HG03095 (cell line): ENCODE data around the gene DNAAF8.

Experiments
- ATAC-seq: cut with Tn5 transposase; IDR thresholded peaks from one replicate; pipeline ENCODE4 v1.9.1; 2021; ENCODE audit warnings: moderate library complexity; ENCODE audit not compliant: unreplicated experiment

Gene DNAAF8

DNA sequence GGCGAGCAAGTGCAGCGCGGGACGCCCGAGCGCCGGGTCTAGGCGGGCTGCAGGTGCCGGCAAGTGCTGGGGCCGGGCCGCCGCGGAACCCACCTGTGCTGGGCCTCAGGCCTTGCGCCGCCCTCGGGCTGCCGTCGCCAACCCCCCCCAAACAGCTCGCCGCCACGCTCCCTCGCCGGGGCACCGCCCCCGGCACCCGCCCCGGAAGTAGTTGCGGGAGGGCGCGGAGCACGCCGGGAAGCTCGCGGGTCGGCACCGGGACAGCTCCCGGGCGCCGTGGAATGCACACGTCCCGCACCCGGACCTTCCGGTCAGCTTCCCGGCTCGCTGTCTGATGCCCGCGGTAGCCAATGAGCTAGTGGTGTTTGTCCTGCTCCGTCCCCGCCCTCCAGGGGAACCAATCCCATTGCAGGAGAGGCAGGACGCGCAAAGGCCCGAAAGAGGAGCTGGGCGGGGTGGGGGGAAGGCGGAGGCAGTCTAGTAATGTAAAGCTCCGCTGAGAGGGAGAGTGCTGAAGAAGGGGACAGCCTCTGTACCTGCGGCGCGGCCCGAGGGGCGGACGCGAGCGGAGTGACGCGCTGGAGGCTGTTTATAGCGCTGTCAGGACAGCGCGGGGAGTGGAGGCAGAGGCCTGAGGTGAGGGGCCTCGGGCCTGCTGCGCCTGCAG lies at the start of gene DNAAF8, which contains the start of gene ANKS3:
TSS of gene DNAAF8 (plus strand) at position 475 of the 667 bp plus-strand sequence. CDS start 1,978 bp downstream, outside the sequence.
TSS of gene ANKS3 (minus strand) at position 209 of the 667 bp plus-strand sequence. CDS start 4,122 bp downstream, outside the sequence.
- peak; percentile 67 for ATAC-seq

DNA sequence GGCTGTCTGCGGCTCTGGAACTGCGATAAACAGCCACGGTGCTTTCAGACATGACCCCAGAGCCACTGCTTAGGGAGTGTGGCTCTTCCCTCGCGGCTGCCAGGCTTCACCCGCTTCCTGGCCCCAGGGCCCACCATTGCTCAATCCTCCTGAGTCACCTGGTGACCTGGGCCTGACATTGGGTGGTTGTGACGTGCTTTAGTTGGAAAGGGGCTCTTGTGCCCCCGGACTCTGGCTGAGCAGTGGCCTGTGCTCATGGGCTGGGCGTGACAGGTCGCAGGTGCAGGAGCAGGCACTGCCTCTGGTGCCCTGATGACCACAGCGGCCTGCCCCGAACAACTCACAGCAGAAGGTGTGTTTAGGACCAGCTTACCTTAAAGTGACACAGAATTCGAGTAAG lies 49.6 kb upstream of the DNAAF8 start:
- no peak for ATAC-seq

DNA sequence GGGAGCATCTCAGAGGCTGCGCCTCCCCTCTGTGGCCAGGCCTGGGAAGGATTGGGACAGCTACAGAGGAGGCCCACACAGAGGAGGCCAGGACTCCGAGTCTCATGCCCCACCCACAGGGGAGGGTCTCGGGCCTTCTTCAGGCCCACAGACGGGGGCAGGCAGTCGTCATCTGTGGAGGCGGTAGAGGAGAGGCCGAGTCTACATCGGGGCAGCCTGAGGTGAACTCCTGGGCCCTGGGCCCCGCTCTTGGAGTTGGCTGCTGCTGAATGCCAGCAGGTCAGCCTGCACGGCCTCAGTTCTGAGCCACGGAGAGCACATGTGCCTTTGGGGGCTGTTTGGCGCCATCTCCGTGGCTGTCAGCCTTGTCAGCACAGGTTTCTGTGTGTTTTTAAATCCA lies 49.0 kb upstream of the DNAAF8 start:
- no peak for ATAC-seq

- no peak for ATAC-seq
These were observed 48.4 kb upstream of the DNAAF8 start for GRCh38 chr16:4685776-4686496.

DNA sequence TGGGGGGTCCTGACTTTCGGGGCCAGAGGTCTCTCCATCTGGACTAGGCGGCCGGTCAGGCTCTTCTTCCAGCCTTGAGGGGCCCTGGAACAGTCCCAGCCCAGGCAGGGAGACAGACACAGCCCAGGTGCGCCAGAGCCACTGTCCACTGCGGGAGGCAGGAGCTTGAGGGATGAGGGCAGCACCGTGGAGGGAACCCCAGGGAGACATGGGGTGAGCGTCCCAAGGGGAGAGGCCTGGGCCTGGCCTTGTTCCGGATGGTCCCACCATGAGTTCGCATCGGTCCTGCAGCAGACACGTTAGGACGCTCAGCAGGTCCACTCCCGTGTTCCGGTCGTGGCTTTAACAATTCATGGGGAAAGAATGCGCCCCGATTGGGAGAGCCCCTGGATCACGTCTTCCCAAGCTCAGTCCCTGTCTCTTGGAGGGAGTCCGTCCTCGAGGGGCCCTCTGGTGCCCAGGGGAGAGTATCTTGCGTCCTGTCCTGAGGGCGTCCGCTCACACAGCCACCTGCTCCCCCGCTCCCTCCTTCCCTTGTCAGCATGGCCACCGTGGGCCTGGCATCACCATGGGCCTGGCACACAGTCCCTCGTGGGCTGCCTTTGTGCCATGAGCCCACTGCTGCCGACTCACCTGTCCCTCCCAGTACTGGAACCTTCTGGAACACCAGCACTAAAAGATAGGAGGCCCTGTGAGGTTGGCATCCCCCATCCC lies 47.7 kb upstream of the DNAAF8 start:
- no peak for ATAC-seq

DNA sequence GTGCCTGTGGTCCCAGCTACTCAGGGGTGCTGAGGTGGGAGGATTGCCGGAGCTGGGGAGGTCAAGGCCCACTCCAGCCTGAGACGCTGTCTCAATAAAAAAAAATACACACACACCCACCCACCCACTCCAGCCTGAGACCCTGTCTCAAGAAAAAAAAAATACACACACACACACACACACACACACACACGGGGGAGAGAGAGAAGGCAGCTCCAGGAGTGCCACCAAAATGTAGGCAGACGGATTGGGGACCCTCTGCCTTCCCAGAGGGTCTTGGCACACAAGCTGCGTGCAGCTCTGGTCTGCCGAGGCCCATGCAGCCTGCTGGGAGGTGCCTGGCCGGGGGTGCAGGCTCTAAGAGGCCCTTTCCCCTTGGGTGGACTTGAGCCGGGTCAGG lies 46.9 kb upstream of the DNAAF8 start:
- ATAC-seq: no peak

- ATAC-seq: no peak
These were observed 46.2 kb upstream of the DNAAF8 start for GRCh38 chr16:4687946-4688673.

- no peak for ATAC-seq
These were observed 45.7 kb upstream of the DNAAF8 start for GRCh38 chr16:4688674-4689045.

DNA sequence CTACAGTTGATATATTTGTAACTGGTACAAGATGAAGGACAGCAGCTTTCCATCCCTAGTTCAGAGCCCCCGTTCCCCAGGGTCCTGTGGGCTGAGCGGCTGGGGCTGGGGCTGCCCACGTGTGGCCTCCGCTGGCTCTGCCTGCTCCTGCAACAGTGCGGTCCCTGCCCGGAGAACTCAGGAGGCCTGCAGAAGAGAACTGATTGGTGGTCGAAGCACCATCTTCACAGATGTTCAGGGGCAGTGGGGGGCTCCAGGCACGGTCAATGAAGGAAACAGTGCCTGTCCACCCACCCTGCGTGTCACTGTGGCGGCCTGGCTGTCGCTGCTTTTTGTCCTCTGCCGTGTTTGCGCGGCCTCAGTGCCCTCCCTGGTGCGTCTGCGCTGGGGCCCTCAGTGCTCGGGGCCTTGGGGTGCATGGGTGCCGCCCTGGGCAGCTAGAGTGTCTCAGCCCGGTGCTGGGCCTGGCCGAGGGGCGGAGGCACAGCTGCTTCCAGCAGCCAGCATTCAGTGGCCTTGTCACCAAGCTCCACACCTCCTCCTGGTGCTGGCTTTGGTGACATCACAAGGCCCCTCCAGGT lies 45.2 kb upstream of the DNAAF8 start:
- ATAC-seq: no peak

DNA sequence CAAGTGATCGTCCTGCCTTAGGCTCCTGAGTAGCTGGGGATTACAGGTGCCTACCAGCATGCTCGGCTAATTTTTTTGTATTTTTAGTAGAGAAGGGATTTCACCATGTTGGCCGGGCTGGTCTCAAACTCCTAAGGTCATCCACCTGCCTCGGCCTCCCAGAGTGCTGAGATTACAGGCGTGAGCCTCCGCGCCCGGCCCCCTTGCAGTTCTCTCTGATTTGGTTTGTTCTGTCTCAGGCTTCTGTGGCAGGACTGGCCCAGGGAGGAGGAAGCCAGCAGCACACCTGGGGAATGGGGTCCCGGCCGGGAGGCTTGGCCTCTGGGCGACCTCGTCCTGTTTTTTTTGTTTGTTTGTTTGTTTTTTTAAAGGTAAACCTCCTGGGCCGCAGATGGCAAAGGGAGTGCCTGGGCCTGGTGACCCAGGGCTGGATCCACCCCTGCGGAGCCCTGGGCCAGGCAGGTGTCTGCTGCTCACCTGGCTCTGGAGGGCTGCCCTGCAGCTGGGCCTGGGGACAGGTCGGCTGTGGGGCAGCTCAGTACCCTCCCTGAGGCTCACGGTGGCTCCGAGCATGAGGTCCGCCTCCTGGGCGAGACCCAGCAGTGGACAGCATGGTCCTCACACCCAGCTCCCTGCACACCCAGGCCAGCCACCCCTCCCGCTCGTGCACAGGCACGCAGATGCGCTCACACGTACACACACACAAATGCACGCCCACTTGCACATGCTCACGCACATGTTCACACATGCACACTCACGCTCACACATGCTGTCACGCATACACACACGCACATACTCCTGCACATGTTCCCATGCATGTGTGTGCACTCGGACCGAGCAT lies 44.3 kb upstream of the DNAAF8 start:
- ATAC-seq: no peak

GRCh38 chr16:4690946-4691665 lies 43.2 kb upstream of the DNAAF8 start:
- no peak for ATAC-seq

DNA sequence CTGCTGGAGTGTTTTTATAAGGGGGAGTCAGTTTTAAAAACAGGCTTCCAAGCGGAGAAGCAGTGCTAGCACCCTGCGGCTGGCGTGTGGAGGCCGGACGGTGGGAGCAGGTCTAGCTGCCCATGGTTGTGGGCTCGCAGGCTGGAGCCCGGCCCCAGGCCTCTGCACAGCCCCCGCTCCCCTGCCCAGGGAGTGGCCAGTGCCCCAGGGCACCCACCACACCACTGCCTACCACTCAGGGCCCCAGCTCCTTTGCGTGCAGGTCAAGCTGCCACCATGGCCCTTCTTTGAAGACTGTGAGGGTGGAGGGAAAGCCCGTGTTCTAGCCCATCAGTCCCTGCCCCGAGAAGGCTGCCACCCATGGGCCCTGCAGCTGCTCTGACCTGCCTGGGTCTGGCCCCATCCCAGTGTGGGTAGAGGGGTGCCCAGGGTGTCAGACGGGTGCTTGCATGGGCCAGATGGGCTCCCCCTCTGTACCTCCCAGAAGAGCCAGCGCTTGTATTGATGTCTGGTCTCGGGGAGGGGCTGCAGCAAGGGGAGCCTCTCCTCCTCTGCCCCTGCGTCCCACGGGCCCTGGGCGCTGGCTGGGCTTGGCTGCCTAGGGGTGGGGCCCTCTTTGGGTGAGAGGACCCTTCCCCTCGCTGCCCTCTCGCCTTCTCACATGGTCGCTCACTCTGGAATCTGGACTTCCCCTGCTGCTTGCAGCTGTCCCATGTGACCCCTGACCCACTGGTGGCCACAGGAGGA lies 42.5 kb upstream of the DNAAF8 start:
- no peak for ATAC-seq

- peak; percentile 10 for ATAC-seq
These were observed 41.7 kb upstream of the DNAAF8 start for GRCh38 chr16:4692460-4693295.

GRCh38 chr16:4693296-4693955 lies 40.9 kb upstream of the DNAAF8 start, which contains the start of gene NUDT16L1:
Gene NUDT16L1 (plus strand): TSS chr16:4693562. CDS start chr16:4693727, 165 bp downstream.
- peak; percentile 93 for ATAC-seq

GRCh38 chr16:4693956-4694641 lies 40.2 kb upstream of the DNAAF8 start:
- no peak for ATAC-seq

- no peak for ATAC-seq
These were observed 39.5 kb upstream of the DNAAF8 start for GRCh38 chr16:4694642-4695451.
